Mesendoderm (in vitro differentiated cells): ENCODE data around the gene BRD7.
A peak's percentile ranks its signal among the peaks of the same experiment; 100 is the strongest.

ENCODE experiments used
- DNase-seq: peaks from one replicate; pipeline ENCODE4 v3.0.0; 2013
- H2AK5ac ChIP-seq: 2 replicates; pipeline ENCODE4 v1.6.1; 2013; ENCODE audit warnings: low read length, inconsistent platforms
- H2BK120ac ChIP-seq: 2 replicates; pipeline ENCODE4 v1.6.1; 2013; ENCODE audit warnings: low read depth, mild to moderate bottlenecking, low read length, moderate library complexity, mixed read lengths
- H2BK15ac ChIP-seq: replicated peaks from 2 replicates; pipeline ENCODE4 v1.6.1; 2013; ENCODE audit warnings: low read depth, mild to moderate bottlenecking, moderate library complexity
- H2BK5ac ChIP-seq: 2 replicates; pipeline ENCODE4 v1.6.1; 2013; ENCODE audit warnings: low read length, inconsistent platforms
- H3K18ac ChIP-seq: 2 replicates; pipeline ENCODE4 v1.6.1; 2013; ENCODE audit warnings: mild to moderate bottlenecking, low read length, mixed read lengths
- H3K23ac ChIP-seq: one replicate; pipeline ENCODE4 v1.6.1; 2013; ENCODE audit warnings: low read length
- H3K27ac ChIP-seq: 2 replicates; pipeline ENCODE4 v1.5.1; 2013; ENCODE audit warnings: low read depth, mild to moderate bottlenecking, inconsistent platforms, low read length, moderate library complexity
- H3K27me3 ChIP-seq: 2 replicates; pipeline ENCODE4 v1.6.1; 2013; ENCODE audit warnings: low read length, control low read depth, mild to moderate bottlenecking, inconsistent platforms; ENCODE audit not compliant: insufficient read depth, poor library complexity
- H3K36me3 ChIP-seq: 2 replicates; pipeline ENCODE4 v1.6.1; 2013; ENCODE audit warnings: low read length, inconsistent platforms; ENCODE audit not compliant: control insufficient read depth, insufficient read depth
- H3K4ac ChIP-seq: one replicate; pipeline ENCODE4 v1.6.1; 2013; ENCODE audit warnings: low read depth, mild to moderate bottlenecking, low read length, moderate library complexity
- H3K4me1 ChIP-seq: 2 replicates; pipeline ENCODE4 v1.6.1; 2013; ENCODE audit warnings: low read depth, low read length, inconsistent platforms; ENCODE audit not compliant: control insufficient read depth
- H3K4me2 ChIP-seq: 2 replicates; pipeline ENCODE4 v1.6.1; 2013; ENCODE audit warnings: low read length
- H3K4me3 ChIP-seq: 2 replicates; pipeline ENCODE4 v1.5.1; 2013; ENCODE audit warnings: mild to moderate bottlenecking, low read length
- H3K56ac ChIP-seq: one replicate; pipeline ENCODE4 v1.6.1; 2013; ENCODE audit warnings: low read length
- H3K79me1 ChIP-seq: 2 replicates; pipeline ENCODE4 v1.6.1; 2013; ENCODE audit warnings: low read length, inconsistent platforms
- H3K79me2 ChIP-seq: 2 replicates; pipeline ENCODE4 v1.6.1; 2013; ENCODE audit warnings: mild to moderate bottlenecking, low read length; ENCODE audit not compliant: control insufficient read depth, insufficient read depth
- H3K9ac ChIP-seq: 2 replicates; pipeline ENCODE4 v1.6.1; 2013; ENCODE audit warnings: low read length, inconsistent platforms
- H4K5ac ChIP-seq: one replicate; pipeline ENCODE4 v1.6.1; 2013; ENCODE audit warnings: low read length
- H4K8ac ChIP-seq: one replicate; pipeline ENCODE4 v1.6.1; 2013; ENCODE audit warnings: low read depth, mild to moderate bottlenecking, control low read depth, low read length, moderate library complexity
- WGBS: extraction: QIAGEN DNeasy Blood & Tissue Kit; methylation state at CpG from one replicate; pipeline ENCODE4 v1.1.7; 2013; ENCODE audit warnings: low lambda C conversion rate, missing lambda C conversion rate; ENCODE audit not compliant: insufficient coverage; ENCODE audit errors: extremely low coverage; 5-methylcytosine and 5-hydroxymethylcytosine counted together

The BRD7 gene

DNA sequence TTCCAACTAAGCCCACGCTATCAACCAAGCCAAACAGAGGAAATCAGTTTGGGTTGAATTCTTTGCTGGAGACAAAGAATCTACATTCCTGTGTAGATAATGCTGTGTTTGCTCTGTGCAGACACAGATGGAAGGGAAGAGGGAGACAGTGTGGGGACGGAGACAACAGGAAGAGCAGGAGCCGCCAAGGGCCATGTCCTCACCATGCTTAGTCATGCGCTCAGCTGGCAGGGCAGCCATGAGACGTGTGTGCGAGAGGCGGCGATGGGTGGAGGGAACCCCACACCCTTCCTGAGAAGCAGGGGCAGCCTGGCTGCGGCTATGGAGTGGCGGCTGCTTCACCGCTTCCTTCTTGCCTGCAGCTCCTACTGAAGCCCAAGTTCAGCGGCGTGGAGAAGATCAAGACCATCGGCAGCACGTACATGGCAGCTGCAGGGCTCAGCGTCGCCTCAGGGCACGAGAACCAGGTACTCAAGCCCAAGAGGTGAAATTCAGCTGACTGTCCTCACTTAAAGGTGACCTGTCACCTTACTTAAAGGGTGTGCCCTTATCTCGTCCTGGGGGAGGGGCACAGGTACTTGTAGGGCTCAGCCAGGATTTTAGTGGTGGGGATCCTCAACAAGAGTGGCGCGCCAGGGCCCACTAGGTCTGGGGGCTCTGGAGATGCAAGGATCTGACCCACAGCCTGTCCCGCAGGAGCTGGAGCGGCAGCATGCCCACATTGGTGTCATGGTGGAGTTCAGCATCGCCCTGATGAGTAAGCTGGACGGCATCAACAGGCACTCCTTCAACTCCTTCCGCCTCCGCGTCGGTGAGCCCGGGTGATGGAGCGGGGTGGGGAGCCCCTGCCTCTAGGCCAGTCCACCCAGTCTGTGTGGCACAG, 55.0 kb downstream of the BRD7 start:
- Histone ChIP-seq H3K23ac (no peak overlapping the region), H3K4ac (no peak overlapping the region), H3K27ac (peak overlapping the region; percentile 6), H2BK5ac (no peak overlapping the region), H3K4me3 (no peak overlapping the region), H4K5ac (no peak overlapping the region), H3K56ac (peak overlapping the region; percentile 15), H2BK15ac (no peak overlapping the region), H3K79me1 (no peaks in the 10 kb centered on the region), H3K79me2 (no peaks in the 10 kb centered on the region), H3K9ac (no peak overlapping the region), H2AK5ac (no peak overlapping the region), H4K8ac (no peak overlapping the region), H3K27me3 (no peaks in the 10 kb centered on the region), H3K18ac (no peak overlapping the region), H3K36me3 (peaks cover 7% of the 10 kb centered on the region), H3K4me2 (no peak overlapping the region), H2BK120ac (no peak overlapping the region), H3K4me1 (no peaks in the 10 kb centered on the region)
- DNase-seq: peak; percentile 68
- no CpG with 5 or more reads among the region's 31 CpGs for WGBS

GRCh38 chr16:50311891-50312501, 56.8 kb downstream of the BRD7 start:
- Histone ChIP-seq H2BK15ac (no peak overlapping the region), H3K27me3 (no peaks in the 10 kb centered on the region), H4K5ac (no peak overlapping the region), H3K4me2 (no peak overlapping the region), H3K9ac (no peak overlapping the region), H3K27ac (no peak overlapping the region), H2BK120ac (no peak overlapping the region), H3K36me3 (peaks cover 7% of the 10 kb centered on the region), H4K8ac (no peak overlapping the region), H2AK5ac (no peak overlapping the region), H3K56ac (no peak overlapping the region), H2BK5ac (no peak overlapping the region), H3K79me1 (no peaks in the 10 kb centered on the region), H3K23ac (no peak overlapping the region), H3K4me1 (no peaks in the 10 kb centered on the region), H3K4me3 (no peak overlapping the region), H3K4ac (no peak overlapping the region), H3K79me2 (no peaks in the 10 kb centered on the region), H3K18ac (no peak overlapping the region)
- WGBS: no CpG with 5 or more reads among the region's 22 CpGs
- no peak for DNase-seq

- Histone ChIP-seq H3K79me2 (no peaks in the 10 kb centered on the region), H3K56ac (no peak overlapping the region), H3K4me2 (no peak overlapping the region), H2BK120ac (no peak overlapping the region), H4K5ac (no peak overlapping the region), H3K4me1 (no peaks in the 10 kb centered on the region), H3K4me3 (no peak overlapping the region), H3K27ac (no peak overlapping the region), H3K27me3 (no peaks in the 10 kb centered on the region), H4K8ac (no peak overlapping the region), H3K79me1 (no peaks in the 10 kb centered on the region), H3K9ac (no peak overlapping the region), H3K18ac (no peak overlapping the region), H3K23ac (no peak overlapping the region), H2AK5ac (no peak overlapping the region), H2BK5ac (no peak overlapping the region), H3K36me3 (peaks cover 7% of the 10 kb centered on the region), H3K4ac (no peak overlapping the region), H2BK15ac (no peak overlapping the region)
- DNase-seq: no peak
- no CpG with 5 or more reads among the region's 4 CpGs for WGBS
Measured at GRCh38 chr16:50311134-50311528, 57.7 kb downstream of the BRD7 start.

- Histone ChIP-seq H3K27ac (no peak overlapping the region), H3K4me3 (no peak overlapping the region), H3K23ac (no peak overlapping the region), H3K18ac (no peak overlapping the region), H3K4ac (no peak overlapping the region), H3K79me1 (no peaks in the 10 kb centered on the region), H4K5ac (no peak overlapping the region), H3K36me3 (peaks cover 5% of the 10 kb centered on the region), H3K4me1 (no peaks in the 10 kb centered on the region), H2AK5ac (no peak overlapping the region), H3K9ac (no peak overlapping the region), H2BK120ac (no peak overlapping the region), H3K56ac (no peak overlapping the region), H3K27me3 (no peaks in the 10 kb centered on the region), H2BK15ac (no peak overlapping the region), H2BK5ac (no peak overlapping the region), H4K8ac (no peak overlapping the region), H3K79me2 (no peaks in the 10 kb centered on the region), H3K4me2 (no peak overlapping the region)
- WGBS: no CpG with 5 or more reads among the region's 18 CpGs
- no peak for DNase-seq
Measured at GRCh38 chr16:50310308-50311133, 58.3 kb downstream of the BRD7 start.

GRCh38 chr16:50309527-50310307, 59.1 kb downstream of the BRD7 start:
- no peak overlapping the region for H3K27ac ChIP-seq
- H3K23ac ChIP-seq: no peak overlapping the region
- no peak overlapping the region for H2BK5ac ChIP-seq
- no peaks in the 10 kb centered on the region for H3K79me1 ChIP-seq
- H3K4me2 ChIP-seq: no peak overlapping the region
- no peaks in the 10 kb centered on the region for H3K79me2 ChIP-seq
- no peak overlapping the region for H4K8ac ChIP-seq
- H3K18ac ChIP-seq: no peak overlapping the region
- WGBS: no CpG with 5 or more reads among the region's 15 CpGs
- no peak overlapping the region for H2AK5ac ChIP-seq
- peaks cover 2% of the 10 kb centered on the region for H3K36me3 ChIP-seq
- no peak overlapping the region for H2BK15ac ChIP-seq
- H3K4me1 ChIP-seq: no peaks in the 10 kb centered on the region
- no peak overlapping the region for H3K4ac ChIP-seq
- H2BK120ac ChIP-seq: no peak overlapping the region
- no peak for DNase-seq
- no peak overlapping the region for H3K56ac ChIP-seq
- no peak overlapping the region for H3K4me3 ChIP-seq
- H3K27me3 ChIP-seq: no peaks in the 10 kb centered on the region
- no peak overlapping the region for H4K5ac ChIP-seq
- no peak overlapping the region for H3K9ac ChIP-seq
